Cardiac muscle cell (in vitro differentiated cells and primary cell): Measurements from ENCODE around the gene DDX39A. TPM values are rescaled to one million over a fixed set of nuclear protein-coding genes. Genes with fewer than 3 reads are reported as not detected.

Experiments
- DNase-seq, 2 donors: peaks; one replicate each; pipeline versions ENCODE4 v3.0.0 to v3.0.0-alpha.2; 2010 to 2017; ENCODE audit warnings: low read depth in 1 of 2, low spot score in 1 of 2
- H3K27ac ChIP-seq: fragments of 200-600 bp; sonication (generic); 2 replicates; pipeline ENCODE4 v1.5.1; 2016
- H3K27me3 ChIP-seq: fragments of 200-600 bp; sonication (generic); 2 replicates; pipeline ENCODE4 v1.6.0; 2016; ENCODE audit warnings: control low read depth
- H3K36me3 ChIP-seq: fragments of 200-600 bp; sonication (generic); 2 replicates; pipeline ENCODE4 v1.5.1; 2016; ENCODE audit warnings: control low read depth
- H3K4me1 ChIP-seq: fragments of 200-600 bp; sonication (generic); 2 replicates; pipeline ENCODE4 v1.8.1; 2017; ENCODE audit warnings: low read depth, mild to moderate bottlenecking, mixed run types
- H3K4me3 ChIP-seq: fragments of 200-600 bp; sonication (generic); 2 replicates; pipeline ENCODE4 v1.5.1; 2016; ENCODE audit warnings: mild to moderate bottlenecking
- H3K9me3 ChIP-seq: fragments of 200-600 bp; sonication (generic); 2 replicates; pipeline ENCODE4 v1.5.1; 2017; ENCODE audit warnings: low read depth, mild to moderate bottlenecking, control low read depth
- CTCF ChIP-seq: IDR thresholded peaks from 2 replicates; pipeline ENCODE4 v1.5.1; 2012; ENCODE audit warnings: low read depth, mild to moderate bottlenecking, low read length
- polyA plus RNA-seq: library from polyadenylated mRNA; unstranded; fragments of >200 nt; fragmentation: Nextera tagmentation; extraction: Ambion mirVana; gene quantifications from 2 replicates; pipeline ENCODE4 v1.2.1, GENCODE V29; 2016
- total RNA-seq: library from RNA; depleted of rRNA; stranded (reverse); fragments of >200 nt; gene quantifications from 2 replicates; pipeline ENCODE4 v1.2.3, GENCODE V29; 2016

The DDX39A gene
- total and polyA plus RNA-seq, 2 experiments from 2014 or later, result 73.3 to 77.0 TPM

GRCh38 chr19:14437578-14438140 is 18.5 kb upstream of the DDX39A start:
- no peak overlapping the region for H3K27ac ChIP-seq
- peaks cover 6% of the 10 kb centered on the region for H3K4me1 ChIP-seq
- TF ChIP-seq CTCF, result no peak
- DNase-seq, result no peak
- peaks cover 2% of the 10 kb centered on the region for H3K36me3 ChIP-seq
- H3K4me3 ChIP-seq, result no peak overlapping the region
- H3K9me3 ChIP-seq, result no peaks in the 10 kb centered on the region
- H3K27me3 ChIP-seq, result no peaks in the 10 kb centered on the region

- Histone ChIP-seq H3K9me3 (no peaks in the 10 kb centered on the region), H3K27ac (peak overlapping the region; percentile 8), H3K36me3 (no peaks in the 10 kb centered on the region), H3K4me3 (no peak overlapping the region), H3K4me1 (peaks cover 6% of the 10 kb centered on the region), H3K27me3 (no peaks in the 10 kb centered on the region)
- no peak for DNase-seq
- no peak for TF ChIP-seq CTCF
Observed at GRCh38 chr19:14435320-14436050, 16.3 kb upstream of the DDX39A start.

DNA sequence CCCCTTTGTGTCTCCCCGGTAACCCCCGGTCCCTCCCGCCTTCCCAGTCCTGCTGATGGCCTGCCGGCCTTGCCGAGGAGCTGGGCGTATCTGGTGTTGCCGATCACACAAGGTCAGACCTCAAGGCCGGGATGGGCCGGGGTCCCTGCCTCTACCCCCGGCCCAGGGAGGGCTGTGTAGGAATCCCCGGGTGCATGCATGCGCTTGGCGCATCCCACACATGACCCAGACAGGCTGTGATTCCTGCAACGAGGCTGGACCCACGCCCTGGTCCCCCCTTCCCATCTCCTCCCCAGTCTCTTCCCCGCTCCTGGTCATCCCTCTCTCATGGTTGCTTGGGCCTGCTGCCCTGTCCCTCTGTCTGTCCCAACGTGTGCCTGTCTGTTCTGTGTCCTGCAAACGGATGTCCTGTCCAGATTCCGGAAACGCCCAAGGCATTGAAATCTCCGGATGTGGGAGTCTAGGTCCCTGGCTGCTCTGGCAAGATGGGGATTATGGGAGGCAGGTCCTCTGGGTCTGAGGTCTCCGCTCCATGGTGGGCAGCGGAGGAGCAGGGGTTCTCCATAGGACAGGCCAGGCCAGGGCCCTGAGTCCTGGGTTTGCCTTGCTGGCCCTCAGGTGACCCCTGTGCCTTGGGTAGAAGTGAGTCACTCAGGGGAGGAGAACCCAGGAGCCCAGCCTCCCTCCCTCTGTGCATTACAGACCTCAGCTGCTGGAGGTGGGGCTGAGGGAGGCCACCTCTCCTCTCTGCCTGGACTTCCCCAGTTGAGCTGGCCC is 15.6 kb upstream of the DDX39A start:
- H3K4me1 ChIP-seq, result peaks cover 6% of the 10 kb centered on the region
- TF ChIP-seq CTCF, result no peak
- H3K9me3 ChIP-seq, result no peaks in the 10 kb centered on the region
- no peak overlapping the region for H3K4me3 ChIP-seq
- H3K36me3 ChIP-seq, result no peaks in the 10 kb centered on the region
- no peaks in the 10 kb centered on the region for H3K27me3 ChIP-seq
- peak in 1 of 2 donors; percentile 83 for DNase-seq
- H3K27ac ChIP-seq, result peak overlapping the region; percentile 8

GRCh38 chr19:14433554-14434501 is 14.7 kb upstream of the DDX39A start:
- H3K9me3 ChIP-seq, result no peaks in the 10 kb centered on the region
- peak overlapping the region; percentile 86 for H3K4me3 ChIP-seq
- no peak for DNase-seq
- no peaks in the 10 kb centered on the region for H3K27me3 ChIP-seq
- H3K4me1 ChIP-seq, result peaks cover 6% of the 10 kb centered on the region
- TF ChIP-seq CTCF, result no peak
- no peak overlapping the region for H3K27ac ChIP-seq
- no peaks in the 10 kb centered on the region for H3K36me3 ChIP-seq
